Activated effector memory CD4-positive, alpha-beta T cell treated with anti-CD3 and anti-CD28 coated beads, Interleukin-2, amount 50 U/mL, for 16 hours (primary cell): Measurements from ENCODE around the gene TUBA3E.
A peak's percentile ranks its signal among the peaks of the same experiment; 100 is the strongest.
"Not testable (repeated sequence)": the region's sequence is repeated elsewhere in the genome, so short reads cannot be mapped to it uniquely, and the experiment has no call there.

Experiments used
- DNase-seq: peaks from one replicate; pipeline ENCODE4 v3.0.0-alpha.2; 2020

The TUBA3E gene

GRCh38 chr2:130198343-130198742 is at the start of gene TUBA3E:
Gene TUBA3E (minus strand): TSS chr2:130198439. CDS start chr2:130198360, 79 bp downstream.
- no peak for DNase-seq

- no peak for DNase-seq
Measured at GRCh38 chr2:130246430-130246829, 48.2 kb upstream of the TUBA3E start.

GRCh38 chr2:130245976-130246375 is 47.7 kb upstream of the TUBA3E start:
- DNase-seq = no peak

- DNase-seq = no peak
Measured at GRCh38 chr2:130243359-130243758, 45.1 kb upstream of the TUBA3E start.

- no peak for DNase-seq
Measured at GRCh38 chr2:130241041-130241707, 42.9 kb upstream of the TUBA3E start.

GRCh38 chr2:130239581-130239980 is 41.3 kb upstream of the TUBA3E start:
- not testable (repeated sequence) for DNase-seq

- not testable (repeated sequence) for DNase-seq
Measured at GRCh38 chr2:130233066-130233465, 34.8 kb upstream of the TUBA3E start.

- DNase-seq = no peak
Measured at GRCh38 chr2:130231656-130232055, 33.4 kb upstream of the TUBA3E start.

- DNase-seq = not testable (repeated sequence)
Measured at GRCh38 chr2:130230907-130231306, 32.7 kb upstream of the TUBA3E start.

GRCh38 chr2:130230376-130230775 is 32.1 kb upstream of the TUBA3E start:
- DNase-seq = not testable (repeated sequence)

GRCh38 chr2:130229161-130229510 is 30.9 kb upstream of the TUBA3E start:
- DNase-seq = not testable (repeated sequence)

GRCh38 chr2:130228467-130229160 is 30.4 kb upstream of the TUBA3E start:
- not testable (repeated sequence) for DNase-seq

GRCh38 chr2:130228005-130228404 is 29.8 kb upstream of the TUBA3E start:
- DNase-seq = not testable (repeated sequence)

- DNase-seq = not testable (repeated sequence)
Measured at GRCh38 chr2:130222523-130222922, 24.3 kb upstream of the TUBA3E start.

GRCh38 chr2:130220505-130220904 is 22.3 kb upstream of the TUBA3E start:
- not testable (repeated sequence) for DNase-seq

- DNase-seq = not testable (repeated sequence)
Measured at GRCh38 chr2:130219147-130219546, 20.9 kb upstream of the TUBA3E start.

GRCh38 chr2:130207051-130207450 is 8.8 kb upstream of the TUBA3E start:
- DNase-seq = not testable (repeated sequence)

GRCh38 chr2:130203150-130203549 is 4.9 kb upstream of the TUBA3E start:
- not testable (repeated sequence) for DNase-seq

- DNase-seq = not testable (repeated sequence)
Measured at GRCh38 chr2:130202518-130202917, 4.3 kb upstream of the TUBA3E start.

- not testable (repeated sequence) for DNase-seq
Measured at GRCh38 chr2:130196052-130196451, 2.2 kb downstream of the TUBA3E start.

- not testable (repeated sequence) for DNase-seq
Measured at GRCh38 chr2:130195089-130195635, 3.1 kb downstream of the TUBA3E start.

- DNase-seq = not testable (repeated sequence)
Measured at GRCh38 chr2:130193824-130194223, 4.4 kb downstream of the TUBA3E start.

GRCh38 chr2:130192451-130192850 is 5.8 kb downstream of the TUBA3E start:
- DNase-seq = not testable (repeated sequence)

GRCh38 chr2:130191319-130191718 is 6.9 kb downstream of the TUBA3E start:
- DNase-seq = peak; percentile 43
